ENCODE data around the gene FXYD7. TPM values are rescaled to one million over a fixed set of nuclear protein-coding genes. Genes with fewer than 3 reads are reported as not detected.

Gene FXYD7
- total and polyA plus RNA-seq, 4 experiments from 2014 or later, result 5.5 to 11.1 (median 9.9) TPM

GRCh38 chr19:35123573-35123972 is 19.5 kb upstream of the FXYD7 start:
- Mint-ChIP-seq H3K4me1 (peaks cover 9 to 16% (median 12%) of the 10 kb centered on the region in 4 donors), H3K36me3 (no peaks in the 10 kb centered on the region), H3K27ac (peak overlapping the region in 1 of 7 donors; percentile 90), H3K9me3 (no peaks in the 10 kb centered on the region), H3K4me3 (peak overlapping the region in 7 of 8 donors; percentile 77 to 88 (median 84)), H3K27me3 (no peaks in the 10 kb centered on the region)
- Histone ChIP-seq H3K27me3 (ENCODE audit: insufficient read depth, low read length) (no peaks in the 10 kb centered on the region), H3K4me3 (ENCODE audit: low read length in 2 of 2) (no peak overlapping the region), H3K9me3 (ENCODE audit: control insufficient read depth in 1 of 2, low read length in 2 of 2) (no peaks in the 10 kb centered on the region), H3K27ac (ENCODE audit: low read depth, low read length) (no peak overlapping the region), H3K4me1 (ENCODE audit: insufficient read depth, low read length) (peaks cover 13% of the 10 kb centered on the region), H3K36me3 (ENCODE audit: insufficient read depth, low read length) (no peaks in the 10 kb centered on the region)
- intact Hi-C loops (cut with micrococcal nuclease), result no loop called here
- DNase-seq, result no peak
- ChIA-PET CTCF (ENCODE audit: partially characterized antibody) (interaction anchor here (1.0 to 2.4 kb wide), 3 partner anchors 8 to 57 kb away, joined by 3 to 11 read pairs (median 6); partner anchors contain the start of gene FXYD3), POLR2A (ENCODE audit: partially characterized antibody) (interaction anchor here (0.9 to 3.0 kb wide), 3 partner anchors 18 to 145 kb away, joined by 3 to 23 read pairs (median 12); partner anchors contain the start of genes FXYD7 and USF2)

- ChIA-PET POLR2A (ENCODE audit: partially characterized antibody) (interaction anchor here (0.7 to 3.0 kb wide), 10 partner anchors 9 to 145 kb away, joined by 3 to 23 read pairs (median 5); partner anchors contain the start of genes FXYD5, FXYD7 and USF2), CTCF (ENCODE audit: partially characterized antibody) (interaction anchor here (0.6 to 2.4 kb wide), 9 partner anchors 9 to 697 kb away, joined by 3 to 11 read pairs (median 3); partner anchors contain the start of gene FXYD3)
- H3K4me1 ChIP-seq (ENCODE audit: insufficient read depth, low read length), result peaks cover 13% of the 10 kb centered on the region
- peak overlapping the region; percentile 40 to 57 for H3K4me3 ChIP-seq (ENCODE audit: low read length in 2 of 2)
- no peaks in the 10 kb centered on the region for H3K36me3 ChIP-seq (ENCODE audit: insufficient read depth, low read length)
- no peaks in the 10 kb centered on the region for H3K27me3 ChIP-seq (ENCODE audit: insufficient read depth, low read length)
- DNase-seq, result peak; percentile 83 to 85 (median 83)
- Mint-ChIP-seq H3K27me3 (no peaks in the 10 kb centered on the region), H3K36me3 (no peaks in the 10 kb centered on the region), H3K4me3 (peak overlapping the region; percentile 77 to 88 (median 84)), H3K27ac (peak overlapping the region; percentile 58 to 90 (median 86)), H3K9me3 (no peaks in the 10 kb centered on the region), H3K4me1 (peaks cover 9 to 16% (median 12%) of the 10 kb centered on the region in 4 donors)
- intact Hi-C loops (cut with micrococcal nuclease), result no loop called here
- no peaks in the 10 kb centered on the region for H3K9me3 ChIP-seq (ENCODE audit: control insufficient read depth in 1 of 2, low read length in 2 of 2)
- peak overlapping the region; percentile 47 for H3K27ac ChIP-seq (ENCODE audit: low read depth, low read length)
Observed at GRCh38 chr19:35124098-35125060, 18.7 kb upstream of the FXYD7 start.

DNA sequence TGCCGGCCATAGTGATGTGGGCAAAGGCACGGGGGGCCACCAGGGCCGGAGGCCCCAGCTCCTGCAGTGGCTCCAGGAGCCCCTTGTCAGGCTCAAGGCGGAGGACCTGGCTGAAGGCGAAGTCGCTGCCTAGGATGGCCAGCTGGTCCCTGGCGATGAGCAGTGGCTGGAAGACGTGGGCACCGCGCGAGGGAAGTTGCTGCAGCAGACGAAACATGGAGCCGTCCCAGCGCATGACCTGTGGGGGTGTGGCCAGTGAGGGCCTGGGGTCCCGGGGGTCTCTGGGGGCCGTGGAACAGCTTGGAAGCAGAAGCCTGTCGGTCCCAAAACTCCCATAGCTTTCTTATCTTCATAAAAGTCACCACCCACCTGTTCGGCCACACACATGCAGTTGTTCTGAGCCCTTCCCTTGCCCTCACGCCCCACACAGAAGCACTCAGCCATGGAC is 17.8 kb upstream of the FXYD7 start:
- no peaks in the 10 kb centered on the region for H3K36me3 Mint-ChIP-seq

GRCh38 chr19:35125749-35126623 is 17.1 kb upstream of the FXYD7 start:
- CTCF ChIA-PET (ENCODE audit: partially characterized antibody), result no interaction called here
- H3K4me1 ChIP-seq (ENCODE audit: insufficient read depth, low read length), result peaks cover 13% of the 10 kb centered on the region
- no peak overlapping the region for H3K27ac ChIP-seq (ENCODE audit: low read depth, low read length)
- no peaks in the 10 kb centered on the region for H3K36me3 Mint-ChIP-seq
- H3K9me3 ChIP-seq (ENCODE audit: control insufficient read depth in 1 of 2, low read length in 2 of 2), result no peaks in the 10 kb centered on the region
- no peaks in the 10 kb centered on the region for H3K27me3 ChIP-seq (ENCODE audit: insufficient read depth, low read length)
- H3K36me3 ChIP-seq (ENCODE audit: insufficient read depth, low read length), result no peaks in the 10 kb centered on the region
- peak overlapping the region in 3 of 8 donors; percentile 44 to 50 (median 45) for H3K4me3 Mint-ChIP-seq
- peaks cover 9 to 16% (median 12%) of the 10 kb centered on the region in 4 donors for H3K4me1 Mint-ChIP-seq
- intact Hi-C loops (cut with micrococcal nuclease), result no loop called here
- no peaks in the 10 kb centered on the region for H3K27me3 Mint-ChIP-seq
- DNase-seq, result no peak
- no peak overlapping the region for H3K4me3 ChIP-seq (ENCODE audit: low read length in 2 of 2)
- POLR2A ChIA-PET (ENCODE audit: partially characterized antibody), result interaction anchor here (0.9 to 3.0 kb wide), 4 partner anchors 8 to 87 kb away, joined by 3 to 23 read pairs (median 9); partner anchors contain the start of genes FXYD5 and FXYD7
- peak overlapping the region in 2 of 7 donors; percentile 0 to 42 for H3K27ac Mint-ChIP-seq
- no peaks in the 10 kb centered on the region for H3K9me3 Mint-ChIP-seq

More for the DNA sequence above, 17.8 kb upstream of the FXYD7 start:
- no peaks in the 10 kb centered on the region for H3K9me3 ChIP-seq (ENCODE audit: control insufficient read depth in 1 of 2, low read length in 2 of 2)
- DNase-seq, result no peak
- H3K4me1 ChIP-seq (ENCODE audit: insufficient read depth, low read length), result peaks cover 13% of the 10 kb centered on the region
- H3K9me3 Mint-ChIP-seq, result no peaks in the 10 kb centered on the region
- intact Hi-C loops (cut with micrococcal nuclease), result no loop called here
- H3K4me3 ChIP-seq (ENCODE audit: low read length in 2 of 2), result no peak overlapping the region
- H3K36me3 ChIP-seq (ENCODE audit: insufficient read depth, low read length), result no peaks in the 10 kb centered on the region
- H3K27me3 Mint-ChIP-seq, result no peaks in the 10 kb centered on the region
- H3K4me1 Mint-ChIP-seq, result peaks cover 9 to 16% (median 12%) of the 10 kb centered on the region in 4 donors
- ChIA-PET CTCF (ENCODE audit: partially characterized antibody) (interaction anchor here (1.1 to 1.3 kb wide), 2 partner anchors 9 to 486 kb away, joined by 3 read pairs; no protein-coding TSS in a partner anchor), POLR2A (ENCODE audit: partially characterized antibody) (interaction anchor here (0.7 to 3.0 kb wide), 7 partner anchors 9 to 143 kb away, joined by 3 to 23 read pairs (median 6); partner anchors contain the start of genes FXYD5, FXYD7 and USF2)
- no peak overlapping the region for H3K27ac ChIP-seq (ENCODE audit: low read depth, low read length)
- peak overlapping the region in 2 of 8 donors; percentile 44 to 45 for H3K4me3 Mint-ChIP-seq
- no peaks in the 10 kb centered on the region for H3K27me3 ChIP-seq (ENCODE audit: insufficient read depth, low read length)
- no peak overlapping the region for H3K27ac Mint-ChIP-seq

DNA sequence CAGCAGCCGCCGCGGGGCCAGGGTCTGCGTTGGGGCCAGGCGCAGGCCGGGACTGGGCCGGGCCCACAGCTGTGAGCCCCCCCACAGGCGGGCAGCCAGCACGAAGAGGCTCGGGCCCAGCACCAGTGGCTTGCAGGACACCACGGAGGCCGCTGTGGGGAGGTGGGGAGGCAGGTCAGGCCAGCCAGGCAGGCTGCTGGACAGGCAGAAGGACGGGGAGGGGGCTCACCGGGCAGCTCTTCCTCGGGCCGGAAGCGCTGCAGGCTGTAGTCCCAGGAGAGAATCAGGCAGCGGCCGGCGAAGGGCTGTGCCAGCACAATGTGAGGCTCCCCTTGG is 16.5 kb upstream of the FXYD7 start:
- Mint-ChIP-seq H3K27me3 (no peaks in the 10 kb centered on the region), H3K36me3 (no peaks in the 10 kb centered on the region), H3K27ac (no peak overlapping the region), H3K4me1 (peaks cover 9 to 16% (median 12%) of the 10 kb centered on the region in 4 donors), H3K4me3 (no peak overlapping the region), H3K9me3 (no peaks in the 10 kb centered on the region)
- Histone ChIP-seq H3K4me3 (ENCODE audit: low read length in 2 of 2) (no peak overlapping the region), H3K36me3 (ENCODE audit: insufficient read depth, low read length) (no peaks in the 10 kb centered on the region), H3K4me1 (ENCODE audit: insufficient read depth, low read length) (peaks cover 13% of the 10 kb centered on the region), H3K27ac (ENCODE audit: low read depth, low read length) (no peak overlapping the region), H3K27me3 (ENCODE audit: insufficient read depth, low read length) (no peaks in the 10 kb centered on the region), H3K9me3 (ENCODE audit: control insufficient read depth in 1 of 2, low read length in 2 of 2) (no peaks in the 10 kb centered on the region)
- intact Hi-C loops (cut with micrococcal nuclease), result no loop called here
- POLR2A ChIA-PET (ENCODE audit: partially characterized antibody), result no interaction called here
- CTCF ChIA-PET (ENCODE audit: partially characterized antibody), result no interaction called here
- DNase-seq, result no peak

- H3K36me3 ChIP-seq (ENCODE audit: insufficient read depth, low read length), result no peaks in the 10 kb centered on the region
- Mint-ChIP-seq H3K4me1 (peaks cover 9 to 16% (median 13%) of the 10 kb centered on the region in 4 donors), H3K9me3 (peaks cover 0 to 6% (median 0%) of the 10 kb centered on the region in 8 donors), H3K27me3 (no peaks in the 10 kb centered on the region), H3K27ac (peak overlapping the region in 1 of 7 donors; percentile 36), H3K4me3 (no peak overlapping the region), H3K36me3 (no peaks in the 10 kb centered on the region)
- no peaks in the 10 kb centered on the region for H3K27me3 ChIP-seq (ENCODE audit: insufficient read depth, low read length)
- no peak overlapping the region for H3K4me3 ChIP-seq (ENCODE audit: low read length in 2 of 2)
- intact Hi-C loops (cut with micrococcal nuclease), result no loop called here
- H3K27ac ChIP-seq (ENCODE audit: low read depth, low read length), result no peak overlapping the region
- H3K9me3 ChIP-seq (ENCODE audit: control insufficient read depth in 1 of 2, low read length in 2 of 2), result no peaks in the 10 kb centered on the region
- H3K4me1 ChIP-seq (ENCODE audit: insufficient read depth, low read length), result peaks cover 13% of the 10 kb centered on the region
- DNase-seq, result no peak
- ChIA-PET POLR2A (ENCODE audit: partially characterized antibody) (interaction anchor here (0.6 to 0.9 kb wide), 2 partner anchors 11 to 14 kb away, joined by 3 read pairs; partner anchors contain the start of gene FXYD1), CTCF (ENCODE audit: partially characterized antibody) (interaction anchor here (1.0 to 1.1 kb wide), 2 partner anchors 8 to 14 kb away, joined by 3 to 4 read pairs; no protein-coding TSS in a partner anchor)
Observed at GRCh38 chr19:35127871-35128270, 15.2 kb upstream of the FXYD7 start.
